C4-2B (cell line): ENCODE measurements around the gene PLXNA2.

Source experiments
- H3K27ac ChIP-seq: fragments of 450-650 bp; 2 replicates; pipeline ENCODE4 v1.5.1; 2017
- CTCF ChIP-seq: fragments of 450-650 bp; conservative IDR thresholded peaks from 2 replicates; pipeline ENCODE4 v1.5.1; 2017; ENCODE audit warnings: mild to moderate bottlenecking
- ZFX ChIP-seq: fragments of 450-650 bp; IDR thresholded peaks from 2 replicates; pipeline ENCODE4 v1.6.1; 2017

Gene PLXNA2

GRCh38 chr1:208188607-208189006, 55.6 kb downstream of the PLXNA2 start:
- TF ChIP-seq ZFX (no peak), CTCF (no peak)

GRCh38 chr1:208187499-208188041, 56.6 kb downstream of the PLXNA2 start:
- H3K27ac ChIP-seq: no peak overlapping the region

More at GRCh38 chr1:208188607-208189006, 55.6 kb downstream of the PLXNA2 start:
- H3K27ac ChIP-seq: no peak overlapping the region

GRCh38 chr1:208185801-208186231, 58.4 kb downstream of the PLXNA2 start:
- no peak overlapping the region for H3K27ac ChIP-seq
- no peak for TF ChIP-seq ZFX
- TF ChIP-seq CTCF: no peak

More at GRCh38 chr1:208187499-208188041, 56.6 kb downstream of the PLXNA2 start:
- TF ChIP-seq ZFX: no peak
- no peak for TF ChIP-seq CTCF

GRCh38 chr1:208184966-208185654, 59.1 kb downstream of the PLXNA2 start:
- no peak overlapping the region for H3K27ac ChIP-seq
- TF ChIP-seq CTCF (no peak), ZFX (no peak)

GRCh38 chr1:208183977-208184911, 59.9 kb downstream of the PLXNA2 start:
- TF ChIP-seq ZFX (no peak), CTCF (no peak)
- no peak overlapping the region for H3K27ac ChIP-seq

- no peak for TF ChIP-seq CTCF
- no peak for TF ChIP-seq ZFX
- H3K27ac ChIP-seq: no peak overlapping the region
Observed at GRCh38 chr1:208182880-208183645, 61.1 kb downstream of the PLXNA2 start.
